Measurements from ENCODE around the gene CAP2.

GRCh38 chr6:17485946-17486345, 92.6 kb downstream of the CAP2 start:
- TF ChIP-seq, protein P1, sequence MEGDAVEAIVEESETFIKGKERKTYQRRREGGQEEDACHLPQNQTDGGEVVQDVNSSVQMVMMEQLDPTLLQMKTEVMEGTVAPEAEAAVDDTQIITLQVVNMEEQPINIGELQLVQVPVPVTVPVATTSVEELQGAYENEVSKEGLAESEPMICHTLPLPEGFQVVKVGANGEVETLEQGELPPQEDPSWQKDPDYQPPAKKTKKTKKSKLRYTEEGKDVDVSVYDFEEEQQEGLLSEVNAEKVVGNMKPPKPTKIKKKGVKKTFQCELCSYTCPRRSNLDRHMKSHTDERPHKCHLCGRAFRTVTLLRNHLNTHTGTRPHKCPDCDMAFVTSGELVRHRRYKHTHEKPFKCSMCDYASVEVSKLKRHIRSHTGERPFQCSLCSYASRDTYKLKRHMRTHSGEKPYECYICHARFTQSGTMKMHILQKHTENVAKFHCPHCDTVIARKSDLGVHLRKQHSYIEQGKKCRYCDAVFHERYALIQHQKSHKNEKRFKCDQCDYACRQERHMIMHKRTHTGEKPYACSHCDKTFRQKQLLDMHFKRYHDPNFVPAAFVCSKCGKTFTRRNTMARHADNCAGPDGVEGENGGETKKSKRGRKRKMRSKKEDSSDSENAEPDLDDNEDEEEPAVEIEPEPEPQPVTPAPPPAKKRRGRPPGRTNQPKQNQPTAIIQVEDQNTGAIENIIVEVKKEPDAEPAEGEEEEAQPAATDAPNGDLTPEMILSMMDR (IDR thresholded peaks at IDR 0.05), result no peak
- no peak for TF ChIP-seq POLR2A (IDR thresholded peaks at IDR 0.05)
